ENCODE measurements around the gene NKX6-2. TPM values are rescaled to one million over a fixed set of nuclear protein-coding genes. Genes with fewer than 3 reads are reported as not detected.

Gene NKX6-2
- total RNA-seq, 1 donor, result not detected

- Histone ChIP-seq H3K27ac (ENCODE audit: low read depth, low read length) (no peak overlapping the region), H3K4me3 (ENCODE audit: insufficient read depth, low read length) (no peak overlapping the region), H3K4me2 (ENCODE audit: insufficient read depth, low read length) (no peak overlapping the region), H2AFZ (ENCODE audit: low read length) (no peak overlapping the region), H3K4me1 (ENCODE audit: insufficient read depth, low read length) (no peaks in the 10 kb centered on the region), H3K27me3 (ENCODE audit: insufficient read depth, low read length) (peaks cover 10% of the 10 kb centered on the region), H3K36me3 (ENCODE audit: insufficient read depth, low read length) (no peaks in the 10 kb centered on the region), H4K20me1 (ENCODE audit: insufficient read depth, low read length) (no peaks in the 10 kb centered on the region), H3K79me2 (ENCODE audit: insufficient read depth, low read length) (no peaks in the 10 kb centered on the region), H3K9me3 (ENCODE audit: low read depth, low read length) (peaks cover 5% of the 10 kb centered on the region)
- no peak for DNase-seq (ENCODE audit: insufficient read length, low spot score, missing footprints)
- no peak for TF ChIP-seq CTCF (IDR thresholded peaks at IDR 0.05; ENCODE audit: extremely low read depth, low read depth, low read length)
These were observed 18.3 kb upstream of the NKX6-2 start for GRCh38 chr10:132804287-132804686.

- Histone ChIP-seq H3K36me3 (ENCODE audit: insufficient read depth, low read length) (no peaks in the 10 kb centered on the region), H2AFZ (ENCODE audit: low read length) (no peak overlapping the region), H3K27me3 (ENCODE audit: insufficient read depth, low read length) (peaks cover 9% of the 10 kb centered on the region), H3K4me3 (ENCODE audit: insufficient read depth, low read length) (no peak overlapping the region), H3K4me2 (ENCODE audit: insufficient read depth, low read length) (no peak overlapping the region), H3K4me1 (ENCODE audit: insufficient read depth, low read length) (no peaks in the 10 kb centered on the region), H3K79me2 (ENCODE audit: insufficient read depth, low read length) (no peaks in the 10 kb centered on the region), H3K27ac (ENCODE audit: low read depth, low read length) (no peak overlapping the region), H3K9me3 (ENCODE audit: low read depth, low read length) (peaks cover 5% of the 10 kb centered on the region), H4K20me1 (ENCODE audit: insufficient read depth, low read length) (no peaks in the 10 kb centered on the region)
- no peak for DNase-seq (ENCODE audit: insufficient read length, low spot score, missing footprints)
- no peak for TF ChIP-seq CTCF (IDR thresholded peaks at IDR 0.05; ENCODE audit: extremely low read depth, low read depth, low read length)
These were observed 17.7 kb upstream of the NKX6-2 start for GRCh38 chr10:132803416-132804210.

- no peaks in the 10 kb centered on the region for H3K36me3 ChIP-seq (ENCODE audit: insufficient read depth, low read length)
- H3K27me3 ChIP-seq (ENCODE audit: insufficient read depth, low read length), result peaks cover 9% of the 10 kb centered on the region
- H3K4me3 ChIP-seq (ENCODE audit: insufficient read depth, low read length), result no peak overlapping the region
- no peaks in the 10 kb centered on the region for H3K79me2 ChIP-seq (ENCODE audit: insufficient read depth, low read length)
- no peak overlapping the region for H2AFZ ChIP-seq (ENCODE audit: low read length)
- peaks cover 5% of the 10 kb centered on the region for H3K9me3 ChIP-seq (ENCODE audit: low read depth, low read length)
- no peaks in the 10 kb centered on the region for H3K4me1 ChIP-seq (ENCODE audit: insufficient read depth, low read length)
- no peak overlapping the region for H3K27ac ChIP-seq (ENCODE audit: low read depth, low read length)
- DNase-seq (ENCODE audit: insufficient read length, low spot score, missing footprints), result no peak
- TF ChIP-seq CTCF (IDR thresholded peaks at IDR 0.05; ENCODE audit: extremely low read depth, low read depth, low read length), result no peak
- H4K20me1 ChIP-seq (ENCODE audit: insufficient read depth, low read length), result no peaks in the 10 kb centered on the region
- H3K4me2 ChIP-seq (ENCODE audit: insufficient read depth, low read length), result no peak overlapping the region
These were observed 16.9 kb upstream of the NKX6-2 start for GRCh38 chr10:132802694-132803320.

- TF ChIP-seq CTCF (IDR thresholded peaks at IDR 0.05; ENCODE audit: extremely low read depth, low read depth, low read length), result no peak
- Histone ChIP-seq H3K36me3 (ENCODE audit: insufficient read depth, low read length) (no peaks in the 10 kb centered on the region), H3K79me2 (ENCODE audit: insufficient read depth, low read length) (no peaks in the 10 kb centered on the region), H3K9me3 (ENCODE audit: low read depth, low read length) (peaks cover 5% of the 10 kb centered on the region), H3K4me3 (ENCODE audit: insufficient read depth, low read length) (no peak overlapping the region), H3K27me3 (ENCODE audit: insufficient read depth, low read length) (peaks cover 14% of the 10 kb centered on the region), H3K27ac (ENCODE audit: low read depth, low read length) (no peak overlapping the region), H2AFZ (ENCODE audit: low read length) (no peak overlapping the region), H3K4me2 (ENCODE audit: insufficient read depth, low read length) (no peak overlapping the region), H4K20me1 (ENCODE audit: insufficient read depth, low read length) (no peaks in the 10 kb centered on the region), H3K4me1 (ENCODE audit: insufficient read depth, low read length) (no peaks in the 10 kb centered on the region)
- no peak for DNase-seq (ENCODE audit: insufficient read length, low spot score, missing footprints)
These were observed 16.1 kb upstream of the NKX6-2 start for GRCh38 chr10:132802048-132802447.
